Stimulated activated CD8-positive, alpha-beta memory T cell treated with anti-CD3 and anti-CD28 coated beads, Interleukin-4, amount 100 ng/mL, for 48 hours (primary cell): Measurements from ENCODE around the gene PARD3.
A peak's percentile ranks its signal among the peaks of the same experiment; 100 is the strongest.
"Not testable (repeated sequence)": the region's sequence is repeated elsewhere in the genome, so short reads cannot be mapped to it uniquely, and the experiment has no call there.

ENCODE experiments used
- DNase-seq: peaks from one replicate; pipeline ENCODE4 v3.0.0-alpha.2; 2020

Gene PARD3

GRCh38 chr10:34677132-34677531 is 138.0 kb downstream of the PARD3 start:
- DNase-seq = no peak

- no peak for DNase-seq
These were observed 140.9 kb downstream of the PARD3 start for GRCh38 chr10:34674176-34674575.

- no peak for DNase-seq
These were observed 145.0 kb downstream of the PARD3 start for GRCh38 chr10:34670081-34670480.

GRCh38 chr10:34669079-34669478 is 146.0 kb downstream of the PARD3 start:
- DNase-seq = no peak

- no peak for DNase-seq
These were observed 147.9 kb downstream of the PARD3 start for GRCh38 chr10:34667177-34667576.

- DNase-seq = no peak
These were observed 148.9 kb downstream of the PARD3 start for GRCh38 chr10:34666008-34666704.

GRCh38 chr10:34664706-34665105 is 150.4 kb downstream of the PARD3 start:
- DNase-seq = no peak

GRCh38 chr10:34661580-34661979 is 153.5 kb downstream of the PARD3 start:
- no peak for DNase-seq

- no peak for DNase-seq
These were observed 156.2 kb downstream of the PARD3 start for GRCh38 chr10:34658934-34659333.

GRCh38 chr10:34656661-34657060 is 158.4 kb downstream of the PARD3 start:
- no peak for DNase-seq

- DNase-seq = peak; percentile 42
These were observed 159.6 kb downstream of the PARD3 start for GRCh38 chr10:34655286-34656170.

- no peak for DNase-seq
These were observed 160.9 kb downstream of the PARD3 start for GRCh38 chr10:34654211-34654610.

GRCh38 chr10:34653530-34653929 is 161.6 kb downstream of the PARD3 start:
- DNase-seq = no peak

GRCh38 chr10:34651416-34652195 is 163.5 kb downstream of the PARD3 start:
- no peak for DNase-seq

GRCh38 chr10:34650156-34650555 is 164.9 kb downstream of the PARD3 start:
- DNase-seq = no peak

GRCh38 chr10:34649385-34649784 is 165.7 kb downstream of the PARD3 start:
- DNase-seq = no peak

GRCh38 chr10:34648919-34649318 is 166.2 kb downstream of the PARD3 start:
- no peak for DNase-seq

GRCh38 chr10:34647875-34648865 is 166.9 kb downstream of the PARD3 start:
- no peak for DNase-seq

GRCh38 chr10:34647160-34647559 is 167.9 kb downstream of the PARD3 start:
- DNase-seq = no peak

GRCh38 chr10:34646331-34646730 is 168.8 kb downstream of the PARD3 start:
- DNase-seq = no peak

GRCh38 chr10:34644815-34645214 is 170.3 kb downstream of the PARD3 start:
- DNase-seq = not testable (repeated sequence)

- DNase-seq = no peak
These were observed 170.9 kb downstream of the PARD3 start for GRCh38 chr10:34644224-34644623.
